GM12865 (cell line): Measurements from ENCODE around the gene LIPF.

ENCODE experiments used
- DNase-seq: peaks from one replicate; pipeline ENCODE4 v3.0.0; 2010; ENCODE audit warnings: low read depth
- H3K4me3 ChIP-seq: 2 replicates; pipeline ENCODE4 v1.5.1; 2011; ENCODE audit warnings: mild to moderate bottlenecking, low read depth, low read length, control low read depth
- TF ChIP-seq, protein P1 (sequence below): IDR thresholded peaks from 2 replicates; pipeline ENCODE4 v1.5.1; 2011; ENCODE audit warnings: low read length, control low read depth, low read depth, inconsistent platforms; ENCODE audit not compliant: insufficient read depth; ENCODE audit errors: missing control alignments

The LIPF gene, protein sequence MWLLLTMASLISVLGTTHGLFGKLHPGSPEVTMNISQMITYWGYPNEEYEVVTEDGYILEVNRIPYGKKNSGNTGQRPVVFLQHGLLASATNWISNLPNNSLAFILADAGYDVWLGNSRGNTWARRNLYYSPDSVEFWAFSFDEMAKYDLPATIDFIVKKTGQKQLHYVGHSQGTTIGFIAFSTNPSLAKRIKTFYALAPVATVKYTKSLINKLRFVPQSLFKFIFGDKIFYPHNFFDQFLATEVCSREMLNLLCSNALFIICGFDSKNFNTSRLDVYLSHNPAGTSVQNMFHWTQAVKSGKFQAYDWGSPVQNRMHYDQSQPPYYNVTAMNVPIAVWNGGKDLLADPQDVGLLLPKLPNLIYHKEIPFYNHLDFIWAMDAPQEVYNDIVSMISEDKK

DNA sequence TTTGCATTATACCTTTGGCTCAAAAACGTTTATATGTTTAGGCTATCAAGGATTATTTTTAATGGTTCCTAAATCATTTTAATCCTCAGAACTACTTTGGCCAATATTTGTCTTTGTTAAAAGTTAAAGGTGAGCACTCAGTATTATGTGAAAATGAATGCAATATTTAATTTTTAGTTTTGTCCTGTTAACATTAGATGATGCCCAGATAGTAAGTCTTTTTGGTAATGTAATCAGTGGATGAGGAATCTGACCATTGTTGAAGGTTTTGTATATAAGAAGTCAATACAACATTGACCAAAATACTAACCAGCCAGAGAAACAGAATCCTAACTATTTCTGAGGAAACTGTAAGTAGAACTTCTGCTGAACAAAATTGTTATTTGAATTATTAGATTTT lies at the start of gene LIPF:
LIPF (plus strand) TSS at position 301 of the 400 bp plus-strand sequence. CDS start 2,856 bp downstream, outside the sequence.
- no peak within 1 kb of the TSS for H3K4me3 ChIP-seq
- no peak for DNase-seq
- TF ChIP-seq, protein P1, sequence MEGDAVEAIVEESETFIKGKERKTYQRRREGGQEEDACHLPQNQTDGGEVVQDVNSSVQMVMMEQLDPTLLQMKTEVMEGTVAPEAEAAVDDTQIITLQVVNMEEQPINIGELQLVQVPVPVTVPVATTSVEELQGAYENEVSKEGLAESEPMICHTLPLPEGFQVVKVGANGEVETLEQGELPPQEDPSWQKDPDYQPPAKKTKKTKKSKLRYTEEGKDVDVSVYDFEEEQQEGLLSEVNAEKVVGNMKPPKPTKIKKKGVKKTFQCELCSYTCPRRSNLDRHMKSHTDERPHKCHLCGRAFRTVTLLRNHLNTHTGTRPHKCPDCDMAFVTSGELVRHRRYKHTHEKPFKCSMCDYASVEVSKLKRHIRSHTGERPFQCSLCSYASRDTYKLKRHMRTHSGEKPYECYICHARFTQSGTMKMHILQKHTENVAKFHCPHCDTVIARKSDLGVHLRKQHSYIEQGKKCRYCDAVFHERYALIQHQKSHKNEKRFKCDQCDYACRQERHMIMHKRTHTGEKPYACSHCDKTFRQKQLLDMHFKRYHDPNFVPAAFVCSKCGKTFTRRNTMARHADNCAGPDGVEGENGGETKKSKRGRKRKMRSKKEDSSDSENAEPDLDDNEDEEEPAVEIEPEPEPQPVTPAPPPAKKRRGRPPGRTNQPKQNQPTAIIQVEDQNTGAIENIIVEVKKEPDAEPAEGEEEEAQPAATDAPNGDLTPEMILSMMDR: no peak

DNA sequence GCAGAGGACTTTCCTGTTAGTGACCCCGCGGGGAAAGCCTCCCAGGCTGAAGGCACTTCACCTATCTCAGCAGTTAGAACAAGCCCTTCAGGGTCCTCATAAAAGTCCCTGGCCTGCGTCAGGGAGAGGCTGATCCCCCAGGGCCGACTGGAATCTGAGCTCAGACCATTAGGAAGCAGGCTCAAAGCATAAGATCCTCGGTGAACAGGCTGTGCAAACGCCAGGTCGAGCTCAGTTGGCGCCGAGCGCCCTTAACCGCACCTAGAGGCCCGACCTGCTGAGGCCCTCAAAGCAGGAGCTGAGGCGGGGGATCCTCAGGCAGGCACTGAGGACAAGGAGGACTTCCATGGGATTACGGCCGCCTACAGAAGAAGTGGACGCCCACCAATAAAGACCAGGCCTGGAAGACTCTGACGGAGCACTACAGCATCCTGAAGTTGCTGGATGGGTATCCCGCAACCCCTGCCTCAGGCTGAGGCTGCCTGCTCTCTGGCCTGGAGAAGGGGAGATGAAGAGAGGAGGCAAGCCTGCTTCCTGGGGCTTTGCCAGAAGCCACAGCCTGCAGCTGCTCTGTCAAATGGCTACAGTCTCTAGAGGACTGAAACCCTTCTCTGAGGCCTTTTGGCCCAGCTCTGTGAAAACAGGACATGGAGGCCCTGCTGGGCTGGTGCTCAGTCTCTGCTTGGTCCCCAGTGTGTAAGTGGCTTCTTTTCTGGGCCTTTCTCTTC lies 47.8 kb upstream of the LIPF start:
- TF ChIP-seq, protein P1: no peak
- H3K4me3 ChIP-seq: no peak overlapping the region
- peak; percentile 9 for DNase-seq

DNA sequence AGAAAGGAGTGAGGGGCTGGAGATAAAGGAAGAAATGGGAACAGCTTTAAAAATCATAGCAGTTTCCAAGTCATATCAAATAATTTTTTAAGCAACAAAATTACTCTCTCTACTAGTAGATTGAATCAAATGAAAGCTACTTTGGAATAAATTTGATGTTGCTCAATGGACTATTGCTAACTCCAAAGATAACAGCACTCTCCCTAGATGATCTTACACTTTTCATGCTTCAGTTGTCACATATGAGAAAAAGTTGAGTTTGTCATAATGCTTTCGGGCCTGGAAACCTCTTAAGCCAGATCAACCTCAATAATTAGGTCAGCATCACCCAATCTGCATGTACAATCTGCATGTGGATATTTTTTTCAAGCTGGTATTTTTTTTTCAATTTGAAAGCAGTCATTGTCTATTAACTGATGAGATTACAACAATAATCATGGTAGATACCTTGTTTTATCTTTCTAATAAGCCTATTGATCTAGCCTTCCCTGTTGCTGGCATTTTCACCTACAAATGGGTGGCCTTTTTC lies 46.4 kb upstream of the LIPF start:
- TF ChIP-seq, protein P1: no peak

DNA sequence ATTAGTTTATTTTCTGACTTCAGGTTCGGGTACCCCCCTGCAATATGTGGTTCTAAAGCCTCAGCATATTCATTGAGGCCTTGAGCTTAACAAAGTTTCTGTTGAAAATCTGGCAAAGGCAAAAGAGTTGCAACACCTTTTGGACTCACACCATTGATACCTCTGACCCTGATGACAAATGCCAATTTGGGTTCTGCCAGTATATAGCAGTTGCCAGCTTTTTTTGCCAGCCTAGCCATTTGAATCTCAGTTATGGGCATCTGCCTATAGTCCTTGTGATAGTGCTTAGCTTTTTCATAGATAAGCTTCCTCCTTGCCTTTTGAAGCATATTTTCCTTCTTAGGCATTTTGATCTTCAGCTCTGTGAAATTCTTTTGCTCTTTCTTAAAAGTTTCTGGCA lies 45.7 kb upstream of the LIPF start:
- DNase-seq: no peak
- TF ChIP-seq, protein P1: no peak
- no peak overlapping the region for H3K4me3 ChIP-seq

More for the DNA sequence above, 46.4 kb upstream of the LIPF start:
- DNase-seq: no peak
- H3K4me3 ChIP-seq: no peak overlapping the region

DNA sequence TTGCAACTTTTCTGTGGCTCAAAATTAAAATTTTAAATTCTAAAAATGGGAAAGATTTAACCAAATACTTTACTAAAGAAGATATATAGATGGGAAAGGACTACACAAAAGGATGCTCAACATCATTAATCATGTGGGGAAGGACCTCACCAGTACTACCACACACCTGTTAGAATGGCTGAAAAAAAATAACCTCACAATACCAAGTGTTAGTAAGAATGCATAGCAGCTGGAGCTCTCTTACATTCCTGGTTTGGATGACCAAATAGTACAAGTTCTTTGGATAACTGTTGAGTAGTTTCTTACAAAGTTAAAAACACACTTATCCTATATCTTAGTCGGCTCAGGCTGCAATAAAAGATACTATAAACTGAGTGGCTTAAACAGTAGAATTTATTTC lies 43.8 kb upstream of the LIPF start:
- no peak for DNase-seq
- no peak overlapping the region for H3K4me3 ChIP-seq
- TF ChIP-seq, protein P1: no peak

DNA sequence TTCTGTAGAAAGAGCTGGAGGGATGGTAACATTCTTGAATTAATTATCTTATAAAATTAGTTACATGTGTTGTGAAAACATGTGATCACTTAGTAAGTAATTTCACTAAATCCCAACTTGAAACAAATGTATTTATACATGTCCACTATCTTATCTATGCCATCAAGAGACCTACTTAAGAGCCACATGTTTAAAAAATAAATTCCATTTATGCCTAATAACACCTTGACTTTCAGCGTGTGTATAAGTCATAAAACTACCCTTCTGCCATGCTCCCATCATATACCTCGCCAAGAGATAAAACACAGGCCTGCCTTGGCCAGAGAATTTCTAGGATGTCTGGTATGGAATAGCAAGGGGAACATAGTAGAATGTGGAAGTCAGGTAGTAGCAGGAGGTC lies 40.4 kb upstream of the LIPF start:
- DNase-seq: no peak
- TF ChIP-seq, protein P1: no peak
- no peak overlapping the region for H3K4me3 ChIP-seq
